Mesenteric fat pad (tissue), 1 donor: ENCODE measurements around the gene PERCC1. TPM values are rescaled to one million over a fixed set of nuclear protein-coding genes. Genes with fewer than 3 reads are reported as not detected.

ENCODE experiments used
- DNase-seq: peaks from one replicate; pipeline ENCODE4 v3.0.0-alpha.2; 2020; ENCODE audit warnings: low spot score
- long read RNA-seq: library from polyadenylated mRNA; unstranded; transcript quantifications from one replicate; pipeline ENCODE4 v2.0.0, GENCODE V29; 2020
- total RNA-seq: library from RNA; stranded (reverse); fragmentation: NEBNext Ultra II Directional; extraction: Animal tissue kit (Norgen Biotek cat#: 25700); gene quantifications from one replicate; pipeline ENCODE4 v1.2.1, GENCODE V29; 2021
- donor health status: DM: yes; HTN: yes; CAD: no.

The PERCC1 gene
- 0.35 TPM for total RNA-seq
- long read RNA-seq, result 0 reads

GRCh38 chr16:1430759-1431496 lies at the start of gene PERCC1:
TSS of gene PERCC1 (plus strand) at chr16:1431078. CDS start at chr16:1432594, 1,516 bp downstream.
- DNase-seq, result no peak

- no peak for DNase-seq
These were observed 49.1 kb upstream of the PERCC1 start for GRCh38 chr16:1381612-1382406.

- DNase-seq, result no peak
These were observed 47.3 kb upstream of the PERCC1 start for GRCh38 chr16:1383556-1383955.

GRCh38 chr16:1385232-1385631 lies 45.6 kb upstream of the PERCC1 start:
- no peak for DNase-seq

GRCh38 chr16:1387331-1387730 lies 43.5 kb upstream of the PERCC1 start:
- no peak for DNase-seq

GRCh38 chr16:1389762-1390161 lies 41.1 kb upstream of the PERCC1 start:
- no peak for DNase-seq

- DNase-seq, result no peak
These were observed 40.6 kb upstream of the PERCC1 start for GRCh38 chr16:1390239-1390779.

- no peak for DNase-seq
These were observed 38.1 kb upstream of the PERCC1 start for GRCh38 chr16:1392826-1393225.

- no peak for DNase-seq
These were observed 37.2 kb upstream of the PERCC1 start for GRCh38 chr16:1393613-1394176.

GRCh38 chr16:1394367-1394951 lies 36.4 kb upstream of the PERCC1 start:
- DNase-seq, result no peak

- no peak for DNase-seq
These were observed 35.3 kb upstream of the PERCC1 start for GRCh38 chr16:1395444-1396031.

- DNase-seq, result no peak
These were observed 33.1 kb upstream of the PERCC1 start for GRCh38 chr16:1397779-1398178.

GRCh38 chr16:1398351-1398750 lies 32.5 kb upstream of the PERCC1 start:
- no peak for DNase-seq

- DNase-seq, result no peak
These were observed 31.9 kb upstream of the PERCC1 start for GRCh38 chr16:1398826-1399581.

GRCh38 chr16:1401061-1401757 lies 29.7 kb upstream of the PERCC1 start:
- no peak for DNase-seq

- DNase-seq, result no peak
These were observed 29.1 kb upstream of the PERCC1 start for GRCh38 chr16:1401758-1402154.

GRCh38 chr16:1403036-1403435 lies 27.8 kb upstream of the PERCC1 start:
- no peak for DNase-seq

- no peak for DNase-seq
These were observed 27.1 kb upstream of the PERCC1 start for GRCh38 chr16:1403733-1404132.

- no peak for DNase-seq
These were observed 23.1 kb upstream of the PERCC1 start for GRCh38 chr16:1407753-1408152.
